Fibroblast of skin of scalp (primary cell): ENCODE data around the gene NKX6-2.
"Not testable (repeated sequence)": the region's sequence is repeated elsewhere in the genome, so short reads cannot be mapped to it uniquely, and the experiment has no call there.

Experiments
- DNase-seq: peaks from one replicate; pipeline ENCODE4 v3.0.0-alpha.2; 2013

NKX6-2 gene

DNA sequence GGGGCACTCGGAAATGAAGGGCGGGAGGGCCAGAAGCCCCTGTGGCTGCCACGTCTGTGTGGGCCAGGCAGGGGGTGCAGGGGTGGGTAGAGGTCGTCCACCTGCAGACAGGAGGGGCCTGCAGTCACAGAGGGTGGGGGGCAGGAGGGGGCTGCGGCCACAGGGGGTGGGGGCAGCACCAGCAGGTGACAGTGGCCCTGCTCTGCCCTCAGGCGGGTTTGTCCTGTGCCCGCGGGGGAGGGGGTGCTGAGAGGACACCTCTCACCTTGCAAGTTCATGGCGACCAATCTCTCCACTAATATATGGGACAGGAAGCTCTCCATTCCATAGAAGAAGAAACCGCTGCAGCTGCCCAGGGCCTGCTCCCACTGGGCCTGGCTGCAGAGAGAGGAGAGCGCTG, 26.6 kb upstream of the NKX6-2 start:
- DNase-seq = no peak

DNA sequence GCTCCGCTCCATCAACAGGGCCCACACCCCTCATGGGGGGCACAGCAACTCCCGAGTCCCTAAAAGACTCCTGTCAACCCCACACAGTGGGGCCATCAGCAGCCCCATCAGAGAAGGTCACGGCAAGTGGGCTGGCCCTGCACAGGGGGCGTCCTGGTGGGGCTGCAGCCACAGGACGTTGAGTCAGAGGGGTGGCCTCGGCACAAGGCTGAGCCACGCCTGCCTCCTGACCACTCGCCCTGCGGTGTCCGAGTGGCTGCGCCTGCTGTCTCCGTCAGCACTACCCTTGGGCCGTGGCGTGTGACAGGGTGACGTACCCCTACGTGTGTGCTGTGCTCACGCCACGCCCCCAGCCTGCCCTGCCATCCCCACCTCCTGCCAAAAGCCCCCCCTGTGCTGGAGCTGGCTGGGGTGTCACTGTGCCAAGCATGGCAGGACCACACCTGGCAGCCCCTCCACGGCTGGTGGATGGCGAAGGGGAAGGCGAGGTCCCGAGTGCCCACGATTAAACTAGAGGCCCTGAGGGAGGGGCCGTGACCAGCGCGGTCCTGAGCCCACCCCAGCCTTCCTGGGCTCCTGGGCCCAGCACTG, 26.0 kb upstream of the NKX6-2 start:
- no peak for DNase-seq

DNA sequence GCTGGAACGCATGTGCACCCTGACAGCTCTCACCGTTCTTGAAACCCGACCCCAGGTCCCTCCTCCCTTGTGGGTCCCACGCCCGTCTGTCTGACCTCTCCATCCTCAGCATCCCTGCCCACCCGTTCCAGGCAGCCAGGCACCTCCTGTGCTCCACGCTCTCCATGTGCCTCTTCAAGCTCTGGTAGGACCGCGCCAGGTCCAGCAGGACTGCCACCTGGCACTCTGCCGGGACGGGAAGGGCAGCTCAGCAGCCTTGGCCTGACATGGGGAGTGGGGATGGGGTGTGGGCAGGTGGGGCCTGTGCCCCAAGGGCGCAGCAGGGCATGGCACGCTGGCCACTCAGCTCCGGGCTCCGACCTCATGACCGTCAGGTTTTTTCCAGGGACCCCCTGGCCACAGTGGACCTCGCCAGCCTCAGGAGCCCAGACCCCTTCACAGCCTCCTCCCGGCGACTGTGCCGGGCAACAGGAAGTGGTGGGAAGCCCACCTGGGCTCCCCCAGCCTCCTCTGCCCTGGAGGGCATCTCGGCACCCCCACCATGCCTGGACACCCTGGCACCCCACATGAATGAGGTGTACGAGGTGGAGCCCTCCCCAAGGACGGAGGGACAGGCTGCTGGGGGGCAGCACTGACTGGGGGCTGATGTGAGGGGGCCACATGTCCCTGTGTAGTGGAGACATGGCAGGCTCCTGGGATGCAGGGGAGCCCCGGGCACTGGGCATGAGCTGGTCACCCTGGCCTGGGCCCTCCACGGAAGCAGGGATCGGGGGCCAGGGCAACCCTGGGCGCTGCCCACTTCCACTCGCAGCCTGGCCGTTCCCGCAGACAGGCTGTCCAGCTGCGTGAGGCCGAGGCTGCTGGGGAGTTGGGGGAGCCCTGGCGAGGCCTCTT, 25.1 kb upstream of the NKX6-2 start:
- DNase-seq = no peak

DNA sequence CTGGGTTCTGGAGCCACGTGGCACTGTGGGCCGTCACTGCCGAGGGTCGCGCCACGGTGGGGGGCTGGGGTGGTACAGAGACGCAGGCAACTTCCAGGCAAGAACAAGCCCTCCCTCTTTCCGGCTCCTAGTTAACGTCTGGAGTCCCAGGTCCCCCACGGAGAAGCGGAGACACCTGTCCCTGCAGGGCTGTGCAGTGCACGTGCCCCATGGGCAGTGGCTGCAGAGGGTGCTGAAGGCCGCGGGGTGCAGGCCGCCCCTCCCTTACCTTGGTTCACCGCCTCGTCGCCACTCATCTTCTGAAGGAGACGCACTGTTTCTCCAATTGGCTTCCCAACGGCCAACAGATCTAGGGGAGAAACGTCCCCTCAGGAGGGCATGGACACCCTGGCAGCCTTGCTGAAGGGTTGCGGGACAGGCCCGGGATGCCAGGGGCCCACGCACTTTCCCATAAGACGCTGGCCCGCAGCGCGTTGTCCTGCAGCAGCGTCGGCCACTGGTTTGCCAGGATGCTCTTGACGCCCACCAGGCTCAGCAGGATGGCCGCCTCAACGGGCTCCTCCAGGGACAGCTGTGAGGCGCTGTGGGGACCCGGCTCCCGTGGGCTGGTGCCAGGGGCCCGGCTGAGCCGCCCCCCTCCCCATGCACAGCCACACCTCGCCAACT, 24.3 kb upstream of the NKX6-2 start:
- DNase-seq = no peak

DNA sequence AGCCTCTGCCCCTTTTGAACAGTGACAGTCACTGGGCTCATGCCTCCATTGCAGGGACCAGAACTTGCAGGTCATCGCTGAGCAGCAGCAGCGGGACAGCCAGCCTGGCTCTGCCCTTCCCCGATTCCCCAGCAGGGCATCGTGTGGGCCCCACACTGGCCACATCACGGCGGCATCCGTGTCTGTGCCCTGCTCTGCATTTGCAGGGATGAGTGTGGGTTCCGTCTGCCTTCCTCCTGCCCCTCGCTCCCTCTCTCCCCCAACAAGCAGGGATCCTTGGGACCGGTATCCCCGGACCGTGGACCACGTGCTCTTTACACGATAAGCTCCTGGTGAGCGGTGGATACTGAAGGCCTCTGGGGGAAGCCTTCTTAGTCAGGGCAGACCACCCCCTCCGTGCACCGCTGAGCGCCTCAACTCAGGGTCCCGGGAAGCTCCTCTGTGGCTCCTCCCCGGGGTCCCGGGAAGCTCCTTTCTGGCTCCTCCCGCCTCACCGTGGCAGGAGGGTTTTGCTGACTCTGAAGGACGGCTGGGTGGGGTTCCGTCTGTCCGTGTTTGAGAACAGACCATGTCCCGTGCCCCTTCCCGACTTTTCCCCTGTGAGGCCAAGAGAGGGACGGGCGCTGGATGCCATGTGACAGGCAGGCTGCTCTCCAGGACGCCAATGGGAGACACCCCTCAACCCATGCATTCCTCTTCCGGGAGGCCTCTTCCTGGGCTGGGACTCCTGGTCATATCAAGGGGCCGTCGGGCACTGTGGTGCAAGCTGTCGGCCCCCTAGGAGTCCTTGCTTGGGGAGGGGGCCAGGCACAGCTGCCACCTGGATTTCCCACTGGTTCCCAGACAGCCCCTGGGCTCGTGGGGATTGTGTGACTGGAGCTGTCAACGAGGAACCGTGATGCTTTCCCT, 23.5 kb upstream of the NKX6-2 start:
- no peak for DNase-seq

DNA sequence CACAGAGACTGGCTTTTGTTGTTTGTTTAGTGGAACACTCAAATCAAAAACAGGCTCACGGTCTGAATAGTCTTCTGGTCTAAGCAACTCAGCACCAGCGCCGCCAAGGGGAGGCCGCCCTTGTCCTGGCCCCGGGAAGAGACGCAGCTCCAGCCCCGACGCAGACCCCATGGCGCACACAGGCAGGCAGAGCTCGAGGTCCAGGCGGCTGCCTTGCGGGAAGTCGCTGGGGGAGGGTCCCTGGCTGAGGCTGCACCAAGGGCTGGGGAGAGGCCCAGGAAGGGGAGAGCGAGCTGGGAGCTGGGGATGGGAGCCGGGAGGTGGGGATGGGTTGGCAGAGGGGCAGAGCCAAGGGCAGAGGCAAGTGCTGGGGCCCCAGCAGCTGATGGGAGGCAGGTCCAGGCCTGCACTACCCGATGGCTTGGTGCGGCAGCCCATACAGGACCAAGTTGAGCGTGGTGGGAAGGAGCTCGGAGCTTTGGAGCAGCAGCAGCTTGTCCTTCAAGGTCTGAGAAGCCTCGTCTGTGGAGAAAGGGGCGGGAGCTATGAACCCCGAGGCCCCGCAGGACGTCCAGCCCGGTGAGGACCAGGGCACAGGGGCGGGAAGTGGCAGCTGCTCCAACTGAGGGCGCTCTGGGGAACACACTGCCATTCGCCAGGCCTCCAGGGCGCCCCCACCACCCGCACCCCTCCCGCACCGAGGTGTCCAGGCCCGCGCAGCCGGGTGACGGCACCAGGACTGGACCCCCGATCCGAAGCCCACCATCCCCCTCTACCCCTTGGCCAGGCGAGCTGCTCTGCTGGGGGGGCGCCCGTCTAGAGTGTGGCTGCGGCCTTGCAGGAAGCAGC, 22.7 kb upstream of the NKX6-2 start:
- DNase-seq = no peak

DNA sequence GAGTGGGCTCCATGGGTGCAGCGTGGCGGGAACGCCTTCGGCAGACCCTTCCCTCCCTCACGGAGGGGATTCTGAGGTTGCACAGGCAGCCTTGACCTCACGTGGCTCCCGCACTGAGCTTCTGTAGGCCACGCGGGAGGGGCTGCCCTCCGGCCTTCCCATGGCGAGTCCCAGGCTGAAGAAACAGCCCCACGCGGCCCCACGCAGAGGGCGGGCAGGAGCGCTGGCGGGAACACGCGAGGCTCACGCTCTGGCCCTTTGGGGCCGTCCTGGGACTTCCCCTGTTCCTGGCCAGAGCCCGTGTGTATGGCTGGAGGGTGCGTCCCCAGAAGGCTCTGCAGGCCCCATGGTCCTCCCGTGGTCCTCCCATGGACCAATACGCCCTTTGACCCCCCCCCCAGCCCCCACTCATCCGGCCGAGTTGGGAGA, 21.7 kb upstream of the NKX6-2 start:
- no peak for DNase-seq

DNA sequence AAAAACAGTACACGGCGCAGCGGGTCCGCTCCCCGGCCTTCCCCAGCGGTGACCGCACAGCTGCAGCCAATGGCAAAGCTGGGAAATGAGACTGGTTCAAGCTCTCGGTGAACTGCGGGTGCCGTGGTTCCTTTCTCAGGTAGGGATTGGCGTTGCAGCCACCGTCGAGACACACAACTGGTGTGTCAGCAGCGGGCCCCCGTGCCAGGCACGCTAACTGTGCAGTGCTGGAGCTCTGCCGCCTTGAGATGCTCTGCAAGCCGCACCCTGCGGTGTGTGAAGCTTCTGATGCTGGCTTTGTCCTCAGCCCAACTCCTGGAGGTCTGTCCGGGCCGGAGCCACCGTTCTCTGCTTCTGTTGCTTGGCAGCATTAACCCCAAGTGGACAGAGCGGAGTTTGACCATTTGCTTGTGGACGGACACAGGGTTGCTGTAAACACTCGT, 20.6 kb upstream of the NKX6-2 start:
- DNase-seq = no peak

DNA sequence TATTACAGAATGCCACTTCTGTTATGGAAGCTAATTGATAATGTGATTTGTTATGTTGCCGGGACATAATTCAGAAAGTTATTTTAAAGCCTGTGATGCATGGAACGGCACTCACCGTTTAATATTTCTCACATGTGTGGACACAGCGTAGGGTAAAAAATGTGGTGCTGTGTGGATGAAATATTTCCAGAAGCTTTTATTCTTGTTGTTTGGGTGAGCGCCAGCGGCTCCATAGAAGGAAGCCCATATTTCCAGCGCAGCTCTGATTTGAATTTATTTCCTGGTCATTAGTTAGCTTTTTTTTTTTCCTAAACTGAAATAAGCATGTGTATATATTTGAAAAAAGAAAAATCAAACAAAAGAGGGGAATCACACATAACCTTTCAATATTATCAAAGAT, 20.2 kb upstream of the NKX6-2 start:
- no peak for DNase-seq

DNA sequence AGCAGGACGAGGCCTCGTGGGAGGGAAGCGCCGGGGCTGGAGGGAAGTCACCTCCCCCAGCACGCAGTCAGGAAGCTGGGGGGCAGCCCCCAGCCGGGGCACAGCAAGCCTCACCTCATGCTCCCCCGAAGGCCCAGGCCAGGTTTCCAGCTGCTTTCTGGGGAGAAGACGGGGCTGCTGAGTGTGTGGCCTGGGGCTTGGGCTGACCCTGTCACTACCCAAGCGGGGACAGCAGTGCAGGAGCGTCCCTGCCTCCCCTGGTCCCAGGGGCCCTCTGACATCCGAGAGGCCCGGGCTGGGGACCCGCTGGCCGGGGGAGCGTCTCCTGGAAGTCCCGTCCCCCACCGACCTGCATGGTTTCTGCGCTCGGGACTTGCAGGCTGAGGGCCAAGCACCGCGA, 19.7 kb upstream of the NKX6-2 start:
- DNase-seq = no peak

DNA sequence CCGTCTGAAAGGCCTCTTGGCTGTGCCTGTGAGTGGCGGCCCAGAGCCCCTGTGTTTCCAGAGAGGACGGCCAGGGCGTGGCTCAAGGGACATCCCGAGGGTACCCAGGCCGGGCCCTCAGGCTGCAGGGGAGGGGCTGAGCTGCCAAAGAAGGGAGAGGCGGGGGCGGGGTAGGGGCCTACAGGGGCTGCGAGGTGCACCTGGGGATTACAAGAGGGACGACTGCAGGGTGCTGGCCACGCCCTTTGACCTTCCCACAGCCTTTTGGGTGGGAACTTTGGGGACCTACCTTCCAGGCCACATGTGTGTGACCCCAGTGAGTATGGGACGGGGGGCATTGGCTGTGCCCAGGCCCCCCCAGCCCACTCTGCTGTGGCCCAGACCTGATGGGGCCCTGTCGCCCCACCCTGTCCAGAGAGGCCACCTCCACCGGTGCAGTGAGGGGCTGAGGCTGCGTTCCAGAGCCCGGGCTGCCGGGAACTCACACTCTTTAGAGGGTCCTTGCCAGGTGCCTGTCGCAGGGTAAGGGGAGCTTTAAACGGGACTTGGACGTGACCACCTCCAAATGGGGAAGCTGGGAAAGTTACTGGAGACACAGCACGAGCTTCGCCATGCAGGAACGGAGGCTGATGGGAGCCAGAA, 19.0 kb upstream of the NKX6-2 start:
- no peak for DNase-seq

DNA sequence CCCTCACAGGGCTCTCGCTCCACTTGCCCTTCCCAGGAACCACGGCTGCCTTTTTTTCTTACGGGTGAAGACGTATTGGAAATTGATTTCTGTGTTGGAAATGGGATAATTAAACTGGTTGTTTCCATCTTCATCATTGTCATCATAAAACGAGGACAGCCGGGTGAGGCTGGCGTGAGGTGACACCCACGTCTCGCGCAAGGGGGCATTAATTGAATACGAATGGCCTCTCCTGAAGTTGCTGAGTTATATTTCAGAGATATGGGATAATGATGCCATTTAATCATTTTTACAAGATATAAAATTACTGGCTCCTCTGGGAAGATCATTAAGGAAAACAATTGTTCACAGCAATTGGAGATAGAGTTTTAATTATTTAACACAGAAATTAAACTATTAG, 18.3 kb upstream of the NKX6-2 start:
- no peak for DNase-seq

DNA sequence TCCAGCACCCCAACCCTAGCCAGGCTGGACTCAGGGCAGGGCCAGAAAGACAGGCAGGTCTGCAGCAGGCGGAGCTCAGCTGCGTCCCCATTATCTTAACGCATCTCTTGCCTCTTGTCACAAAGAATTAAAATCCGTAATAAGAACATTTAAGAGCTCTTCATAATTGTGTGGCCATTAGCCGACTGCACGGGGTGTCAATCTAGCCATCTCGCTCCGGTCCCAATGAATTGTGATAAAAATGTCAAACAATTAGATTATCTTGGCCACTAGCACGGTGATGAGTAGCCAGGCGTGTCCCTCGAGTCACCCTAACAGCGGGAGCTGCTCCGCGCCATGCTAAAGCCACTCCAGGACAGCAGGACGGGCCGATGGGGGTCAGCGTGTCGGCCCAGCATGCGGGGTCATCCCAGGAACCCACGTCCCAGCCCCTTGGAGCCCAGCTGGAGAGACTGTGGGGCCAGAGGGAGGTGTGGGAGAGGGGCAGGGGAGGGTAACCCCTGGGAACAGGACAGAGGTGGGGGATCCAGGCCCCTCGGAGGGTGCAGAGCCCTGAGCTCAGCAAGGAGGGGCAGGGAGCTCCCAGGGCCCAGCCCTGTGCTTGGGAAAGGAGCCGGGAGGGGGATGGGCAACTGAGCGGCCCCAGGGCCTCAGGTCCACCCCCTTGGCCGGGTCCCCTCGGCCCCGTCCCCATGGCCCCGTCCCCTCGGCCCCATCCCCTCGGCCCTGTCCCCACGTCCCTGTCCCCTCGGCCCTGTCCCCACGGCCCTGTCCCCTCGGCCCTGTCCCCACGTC, 17.7 kb upstream of the NKX6-2 start:
- DNase-seq = no peak

DNA sequence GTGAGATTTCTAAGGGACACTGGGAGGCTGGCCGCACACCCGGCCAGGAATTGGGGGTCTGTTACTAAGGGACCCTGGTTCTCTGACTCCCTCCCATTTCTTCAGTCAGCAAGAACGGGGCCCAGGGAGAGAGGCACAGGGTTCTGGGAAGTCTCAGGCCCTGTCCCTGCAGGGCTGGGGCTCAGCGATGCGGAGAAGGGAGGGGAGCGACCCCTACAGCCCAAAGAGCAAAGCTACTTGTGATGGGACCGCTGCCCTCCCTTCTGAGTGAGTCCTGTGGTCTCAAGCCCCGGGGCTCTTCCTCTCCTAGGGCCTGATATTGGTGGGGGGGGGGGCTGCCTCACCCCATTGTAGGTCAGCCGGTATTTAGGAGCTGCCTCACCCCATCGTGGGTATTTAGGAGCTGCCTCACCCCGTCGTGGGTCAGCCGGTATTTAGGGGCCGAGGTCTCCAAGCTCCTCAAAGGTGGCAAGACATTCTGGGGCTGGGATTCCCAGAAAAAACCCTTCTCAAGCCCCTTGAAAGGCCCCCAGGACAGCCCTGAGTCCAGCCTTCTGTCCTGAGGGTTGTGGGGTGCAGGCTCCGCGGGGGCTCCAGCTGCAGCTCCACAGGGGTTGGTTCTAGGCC, 16.9 kb upstream of the NKX6-2 start:
- DNase-seq = no peak

DNA sequence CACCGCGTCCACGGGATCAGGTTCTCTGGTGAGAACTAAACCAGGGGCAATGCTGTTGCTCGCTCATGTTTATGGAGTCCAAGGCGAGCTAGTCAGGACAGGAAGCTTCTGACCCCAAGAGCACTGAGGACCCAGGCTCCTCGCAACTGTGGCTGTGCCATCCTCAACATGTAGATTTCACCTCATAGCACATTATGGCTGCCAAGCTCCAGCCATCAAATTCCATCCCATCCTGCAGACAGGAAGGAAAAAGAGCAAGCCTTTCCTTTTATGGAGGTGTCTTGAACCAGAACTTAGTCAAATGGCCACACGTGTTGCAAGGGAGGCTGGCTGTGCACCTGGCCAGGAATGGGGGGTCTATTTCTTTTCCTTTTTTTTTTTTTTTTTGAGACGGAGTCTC, 16.1 kb upstream of the NKX6-2 start:
- no peak for DNase-seq

DNA sequence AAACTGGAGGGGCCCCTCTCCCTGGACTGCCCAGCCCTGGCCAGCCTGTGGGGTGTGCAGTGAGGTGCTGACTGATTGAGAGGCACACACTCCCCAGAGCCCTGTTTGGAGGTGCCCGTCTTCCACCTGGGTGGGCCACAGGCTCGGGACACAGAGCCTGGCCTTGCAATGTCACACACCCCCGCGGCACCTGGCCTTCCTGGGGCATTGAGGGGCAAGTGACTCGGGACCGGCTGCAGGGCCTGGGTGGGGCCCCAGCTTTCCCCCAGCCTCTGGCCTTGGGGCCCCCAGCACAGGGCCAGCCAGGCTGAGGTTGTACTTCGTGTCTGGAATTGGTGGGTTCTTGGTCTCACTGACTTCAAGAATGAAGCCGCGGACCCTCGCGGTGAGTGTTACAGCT, 13.9 kb upstream of the NKX6-2 start:
- DNase-seq = no peak

DNA sequence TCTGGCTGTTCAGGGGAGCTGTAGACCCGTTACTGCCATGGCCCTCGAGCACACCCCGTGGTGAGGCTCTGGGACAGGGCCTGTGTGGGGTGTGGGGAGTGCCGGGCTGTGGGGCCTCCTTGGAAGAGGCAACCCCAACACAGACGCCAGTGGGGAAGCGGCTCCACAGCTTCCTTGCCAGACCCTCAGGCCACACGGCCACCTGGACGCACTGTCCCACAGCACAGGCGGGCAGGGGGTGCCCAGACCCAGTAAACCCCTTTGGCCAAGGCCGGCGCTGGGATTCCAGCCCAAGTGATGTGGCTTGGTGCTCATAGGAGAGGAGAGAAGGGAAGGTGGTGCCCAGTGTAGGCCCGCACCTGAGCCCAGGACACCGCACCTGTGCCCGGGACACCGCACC, 12.9 kb upstream of the NKX6-2 start:
- DNase-seq = no peak

DNA sequence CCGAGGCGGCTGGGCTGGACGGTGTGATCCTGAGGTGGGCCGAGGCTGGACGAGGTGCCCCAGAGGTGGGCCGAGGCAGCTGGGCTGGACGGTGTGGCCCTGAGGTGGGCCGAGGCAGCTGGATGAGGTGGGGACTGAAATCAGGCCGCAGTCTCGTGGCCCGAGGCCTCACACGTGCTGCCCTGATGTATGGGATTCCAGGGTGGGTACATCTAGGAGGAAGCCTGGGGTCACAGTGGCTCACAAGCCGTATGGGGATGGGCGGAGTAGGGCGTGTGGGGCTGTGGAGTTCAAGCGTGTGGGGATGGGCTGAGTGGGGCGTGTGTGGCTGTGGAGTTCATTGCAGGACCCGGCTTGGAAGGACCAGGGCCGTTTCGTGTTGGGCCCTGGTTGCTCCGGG, 12.5 kb upstream of the NKX6-2 start:
- DNase-seq = no peak

DNA sequence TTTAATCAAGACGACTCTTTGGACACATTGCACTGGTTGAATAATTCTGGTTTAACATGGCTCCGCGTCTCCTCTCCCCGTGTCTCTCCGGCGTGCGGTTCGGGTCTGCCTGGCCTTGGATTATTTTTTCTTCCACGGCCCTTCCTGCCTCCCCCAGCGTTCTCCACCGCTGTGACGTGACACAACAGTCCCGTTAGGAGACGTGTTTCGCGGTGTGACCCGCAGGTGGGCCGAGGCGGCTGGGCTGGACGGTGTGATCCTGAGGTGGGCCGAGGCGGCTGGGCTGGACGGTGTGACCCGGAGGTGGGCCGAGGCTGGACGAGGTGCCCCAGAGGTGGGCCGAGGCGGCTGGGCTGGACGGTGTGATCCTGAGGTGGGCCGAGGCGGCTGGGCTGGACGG, 12.0 kb upstream of the NKX6-2 start:
- not testable (repeated sequence) for DNase-seq

DNA sequence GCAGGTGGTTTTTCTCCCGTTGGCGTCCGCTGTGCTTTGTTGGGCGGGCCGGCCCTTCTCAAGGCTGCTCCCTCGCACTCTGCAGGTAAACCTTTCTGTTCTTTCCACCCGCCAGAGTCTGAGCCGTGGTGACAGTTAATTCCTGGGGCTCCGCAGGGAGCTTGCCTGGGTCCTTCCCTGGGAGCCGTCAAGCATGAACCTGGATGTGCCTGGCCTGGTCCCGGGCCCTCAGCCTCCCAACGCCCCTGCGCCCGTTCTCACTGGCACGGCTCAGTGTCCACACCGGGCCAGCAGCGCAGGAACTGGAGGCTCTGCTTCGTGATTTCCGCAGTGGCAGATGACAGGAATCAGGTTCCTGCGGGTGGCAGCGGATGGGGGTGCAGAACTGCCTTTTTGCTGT, 10.9 kb upstream of the NKX6-2 start:
- no peak for DNase-seq
